HG03520 (cell line): ENCODE measurements around the gene COLEC12.

Source experiments
- ATAC-seq: cut with Tn5 transposase; IDR thresholded peaks from one replicate; pipeline ENCODE4 v1.9.1; 2021; ENCODE audit warnings: mild to moderate bottlenecking, moderate library complexity; ENCODE audit not compliant: unreplicated experiment

Gene COLEC12

DNA sequence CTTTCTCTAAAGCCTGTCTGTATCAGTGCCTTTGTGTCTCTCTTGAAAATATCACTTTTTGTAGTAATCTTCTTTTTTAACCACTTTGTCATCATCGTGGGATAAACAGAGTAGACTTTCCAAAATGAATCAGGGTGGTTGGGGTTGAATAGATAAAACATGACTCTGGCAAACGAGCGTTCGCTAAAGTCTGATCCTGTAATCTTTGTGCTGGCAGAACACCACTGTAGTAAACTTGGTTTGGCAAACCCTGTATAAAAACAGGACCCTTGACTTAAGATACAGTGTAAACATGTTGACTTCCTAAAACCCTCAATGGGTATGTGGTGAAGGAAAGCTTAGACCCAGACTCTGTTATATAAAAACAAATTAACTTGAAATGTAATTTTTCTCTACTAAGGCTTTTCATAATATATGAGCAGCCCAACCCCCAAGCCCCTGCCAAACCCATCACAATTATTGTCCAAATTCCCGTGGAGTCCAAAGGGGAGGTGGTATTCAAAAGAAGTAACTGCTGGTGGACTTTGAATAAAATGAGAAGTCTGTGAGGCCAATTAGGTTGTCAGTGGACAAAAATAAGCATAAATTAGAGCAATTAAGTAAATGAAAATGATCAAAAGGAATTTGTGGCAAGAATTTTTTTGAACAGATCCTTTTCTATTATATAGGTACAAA, 52.2 kb downstream of the COLEC12 start:
- ATAC-seq, result no peak

DNA sequence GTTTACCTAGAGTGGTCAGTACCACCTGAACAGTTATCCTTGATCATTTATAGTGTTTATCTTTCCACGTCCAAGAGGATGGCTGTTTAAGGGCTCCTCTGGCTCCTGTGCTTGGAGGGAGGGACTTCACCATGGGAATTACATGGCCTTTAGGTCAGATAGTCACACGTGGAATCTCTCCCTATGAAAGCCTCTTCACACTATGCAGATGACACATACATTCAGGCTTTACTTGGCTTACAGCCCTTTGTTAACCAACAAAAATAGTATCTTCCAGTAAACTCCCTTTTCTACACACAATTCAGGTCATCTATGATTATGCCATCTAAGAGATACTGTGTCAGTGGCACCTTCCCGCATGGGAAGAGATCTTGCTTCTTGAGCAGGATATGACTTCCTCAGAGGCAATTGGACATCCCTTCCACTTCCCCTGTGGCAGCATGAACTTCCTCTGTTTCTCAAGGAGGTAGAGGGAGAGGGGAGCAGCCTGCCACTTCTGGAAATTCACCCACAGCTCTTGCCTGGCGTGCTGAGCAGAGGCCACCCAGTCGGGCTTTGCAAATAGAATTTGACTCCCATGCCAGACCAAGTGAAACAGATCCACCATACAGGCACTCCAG, 53.5 kb downstream of the COLEC12 start:
- ATAC-seq, result no peak

DNA sequence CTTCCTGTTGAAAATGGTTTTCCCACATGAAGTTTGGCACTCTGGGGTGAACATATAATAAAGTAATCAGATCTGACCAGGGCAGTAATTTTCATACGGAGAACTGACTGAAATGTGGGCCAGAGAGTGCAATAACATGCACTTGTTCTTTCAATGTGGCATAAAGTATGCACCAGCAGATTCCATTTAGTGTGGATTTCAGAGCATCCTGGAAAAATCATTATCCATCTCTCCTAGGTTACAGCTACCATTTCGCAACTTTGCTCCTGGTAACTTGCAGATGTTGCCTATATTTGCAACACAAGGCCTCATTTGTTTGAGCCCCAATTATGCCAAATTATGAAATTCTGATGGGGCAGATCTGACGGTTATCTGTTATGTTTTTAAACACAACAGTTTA, 55.4 kb downstream of the COLEC12 start:
- no peak for ATAC-seq

DNA sequence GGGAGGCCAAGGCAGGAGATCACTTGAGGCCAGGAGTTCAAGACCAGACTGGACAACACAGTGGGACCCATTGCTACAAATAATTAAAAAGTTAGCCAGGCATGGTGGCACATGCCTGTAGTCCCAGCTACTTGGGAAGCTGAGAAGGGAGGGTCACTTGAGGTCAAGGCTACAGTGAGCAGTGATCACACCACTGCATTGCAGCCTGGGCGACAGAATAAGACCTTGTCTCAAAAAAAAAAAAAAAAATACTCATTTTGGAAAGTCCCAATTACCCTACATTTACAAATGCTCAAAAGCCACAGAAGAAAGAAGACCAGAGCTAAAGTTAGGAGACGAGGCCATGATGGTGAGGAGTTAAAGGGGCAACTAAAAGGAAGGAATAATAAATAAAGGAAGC, 61.9 kb downstream of the COLEC12 start:
- ATAC-seq, result no peak

DNA sequence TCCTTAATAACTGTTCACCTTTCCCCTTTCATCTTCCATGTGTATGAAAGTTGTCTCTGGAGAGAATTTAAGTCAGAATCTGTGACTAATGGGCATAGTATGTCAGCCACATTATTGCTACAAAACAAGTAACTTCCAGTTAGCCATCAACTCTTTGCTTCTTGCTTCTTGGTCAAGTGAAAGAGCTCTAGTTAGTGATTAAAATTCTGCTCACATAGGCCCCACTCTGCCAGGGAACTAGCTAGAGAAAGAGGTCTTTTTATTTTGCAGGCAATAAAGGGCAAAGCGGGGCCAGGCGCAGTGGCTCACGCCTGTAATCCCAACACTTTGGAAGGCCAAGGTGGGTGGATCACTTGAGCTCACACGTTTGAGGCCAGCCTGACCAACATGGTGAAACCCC, 64.6 kb downstream of the COLEC12 start:
- no peak for ATAC-seq

DNA sequence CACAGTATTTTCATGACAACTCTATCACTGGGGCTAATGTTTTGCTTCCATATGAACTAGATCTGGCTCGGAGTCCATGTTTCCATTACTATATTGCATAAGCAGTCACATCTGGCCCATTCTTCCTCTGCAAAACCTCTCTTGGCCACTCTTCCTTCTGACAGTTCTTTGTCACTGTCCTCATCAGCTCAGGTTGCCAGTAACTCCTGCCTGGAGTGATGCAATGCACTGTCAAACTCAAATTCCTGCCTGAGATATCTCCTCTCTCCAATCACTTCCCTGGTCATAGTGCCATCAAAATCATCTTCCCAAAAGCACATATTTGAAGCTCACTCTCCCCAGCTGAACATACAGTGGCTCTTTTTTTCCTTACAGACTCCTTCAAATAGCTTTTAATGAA, 66.1 kb downstream of the COLEC12 start:
- no peak for ATAC-seq

DNA sequence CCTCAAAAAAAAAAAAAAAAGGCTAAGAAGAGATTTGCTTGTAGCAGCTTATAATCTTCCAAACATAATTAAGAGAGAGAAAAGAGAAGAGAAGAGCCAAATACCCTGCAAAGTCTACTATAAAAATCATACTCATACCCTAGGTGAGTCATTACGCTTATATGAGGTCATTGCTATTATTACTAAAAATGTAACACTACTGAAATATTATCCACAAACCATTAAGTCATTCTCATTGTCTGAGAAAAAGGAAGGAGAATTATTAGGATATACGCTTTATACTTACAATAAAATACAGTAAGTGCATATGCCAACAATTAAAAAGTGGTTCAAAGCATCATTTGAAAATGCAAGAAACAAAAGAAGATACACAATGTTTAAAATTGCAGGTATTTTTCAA, 66.5 kb downstream of the COLEC12 start:
- ATAC-seq, result no peak

DNA sequence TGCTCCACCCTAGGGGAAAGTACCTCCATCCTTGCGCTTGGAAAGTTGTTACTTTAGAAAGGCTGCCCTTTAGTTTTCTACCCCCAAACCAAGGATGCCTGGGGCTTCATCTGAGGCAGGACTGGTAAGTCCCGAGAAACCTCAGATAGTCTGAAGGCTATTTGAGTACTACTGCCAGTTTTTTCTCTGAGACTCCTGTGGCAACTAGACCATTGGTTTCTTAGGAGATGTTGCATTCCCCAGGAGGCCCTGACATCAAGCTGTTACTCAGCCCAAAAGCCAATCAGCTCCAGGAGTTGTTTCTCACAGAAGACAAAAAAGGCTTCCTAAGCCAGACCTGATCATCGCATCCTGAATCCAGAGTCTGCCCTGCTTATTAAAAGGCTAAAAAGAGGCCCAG, 67.2 kb downstream of the COLEC12 start:
- ATAC-seq, result no peak

DNA sequence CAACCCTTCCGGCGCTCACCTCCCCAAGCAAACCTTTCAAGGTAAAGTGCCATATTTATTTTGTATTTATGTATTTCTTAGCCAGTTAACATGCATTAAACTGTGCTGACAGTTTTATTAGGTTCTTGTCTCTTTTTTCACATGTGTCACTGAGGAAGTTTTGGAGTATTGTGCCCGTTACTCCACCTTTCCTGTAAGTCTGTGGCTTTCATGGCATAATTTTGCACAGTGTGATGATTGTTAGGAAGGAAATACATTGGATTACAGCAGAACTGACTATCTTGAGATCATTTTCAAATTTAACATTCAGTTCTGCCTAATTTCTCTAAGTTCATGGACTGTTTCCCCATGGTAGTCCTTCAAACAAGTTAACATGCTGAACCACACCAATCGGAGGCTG, 67.7 kb downstream of the COLEC12 start:
- no peak for ATAC-seq

DNA sequence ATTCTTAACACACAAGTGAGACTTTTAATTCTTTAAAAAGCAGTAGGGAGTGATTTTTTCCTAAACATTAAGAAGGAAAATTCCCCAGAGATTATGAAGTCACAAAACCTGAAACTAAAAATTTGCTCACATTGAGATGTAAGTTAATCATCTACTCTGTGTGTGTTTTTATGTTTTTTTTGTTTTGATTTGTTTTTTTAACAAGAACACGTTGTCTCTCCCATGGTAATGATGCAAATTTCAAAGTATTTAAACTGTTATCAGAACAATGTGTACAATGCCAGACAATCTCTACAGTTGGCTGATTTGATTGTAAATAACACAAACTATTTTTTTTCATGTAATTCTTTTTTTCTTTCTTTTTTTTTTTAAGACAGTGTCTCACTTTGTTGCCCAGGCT, 71.5 kb downstream of the COLEC12 start:
- ATAC-seq, result no peak

DNA sequence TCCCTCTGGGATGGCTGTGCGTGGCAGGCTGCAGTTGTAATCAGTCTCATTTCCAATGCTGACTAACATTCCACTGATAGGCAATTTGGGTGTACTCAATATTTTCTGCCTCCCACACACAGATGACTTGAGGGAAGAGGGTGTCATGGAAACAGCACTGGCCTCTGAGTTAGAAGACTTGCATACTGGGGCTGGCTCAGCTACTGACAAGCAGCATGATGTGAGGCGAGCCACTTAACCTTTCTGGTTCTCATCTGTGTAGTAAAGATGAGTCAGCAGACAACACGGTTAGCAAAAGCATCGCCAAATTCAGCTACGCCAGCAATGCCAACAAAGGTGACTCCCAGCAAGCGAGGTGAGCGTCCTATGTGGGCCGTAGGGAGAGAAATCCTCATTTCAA, 73.5 kb downstream of the COLEC12 start:
- ATAC-seq, result no peak

DNA sequence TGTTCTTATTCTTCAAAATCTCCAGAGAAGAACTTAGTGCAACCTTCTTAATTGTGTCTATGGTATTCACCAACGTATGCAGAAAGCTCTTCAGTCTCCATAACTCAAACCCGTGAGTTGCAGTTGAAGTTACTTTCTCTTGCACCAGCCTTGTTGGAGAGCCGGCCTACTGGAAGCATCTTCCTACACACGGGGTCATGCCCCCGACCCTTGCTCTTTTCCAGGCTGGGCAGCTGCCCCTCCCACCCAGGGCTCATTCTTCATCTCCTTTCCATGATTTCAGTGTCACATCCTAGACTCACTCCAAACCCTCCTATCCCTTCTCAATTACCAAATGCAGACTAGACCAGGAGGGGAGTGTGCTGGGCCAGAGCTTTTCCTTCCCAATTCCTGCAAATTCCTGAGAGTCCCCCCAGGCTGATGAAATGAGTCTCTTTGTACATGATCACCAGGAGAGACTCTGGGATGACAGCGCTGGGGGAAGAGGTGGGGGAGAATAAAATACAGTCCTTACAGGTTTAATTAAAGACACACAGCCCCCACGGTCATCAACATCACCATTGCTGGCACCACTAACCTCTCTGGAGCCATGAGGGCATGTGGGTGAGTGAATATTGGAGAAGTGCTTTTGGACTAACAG, 75.3 kb downstream of the COLEC12 start:
- ATAC-seq, result no peak

DNA sequence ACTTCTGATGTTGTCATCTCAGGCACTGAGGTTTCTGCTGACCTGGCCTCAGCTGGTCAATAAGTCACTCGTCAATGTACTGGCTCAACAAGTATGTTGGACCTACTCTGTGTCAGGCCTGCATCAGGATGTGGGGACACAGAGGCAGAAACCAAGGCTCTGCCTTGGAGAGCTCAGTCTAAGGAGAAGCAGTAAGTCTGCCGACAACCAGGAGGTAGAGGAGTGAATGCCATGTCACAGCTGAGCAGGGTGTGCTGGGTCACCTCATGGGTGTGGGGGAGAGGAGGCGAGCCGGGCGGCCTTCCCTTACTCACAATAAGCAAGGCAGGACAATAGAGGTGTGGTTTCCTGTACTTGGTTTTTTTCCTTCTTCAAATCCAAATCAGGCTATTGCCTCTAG, 75.8 kb downstream of the COLEC12 start:
- no peak for ATAC-seq

DNA sequence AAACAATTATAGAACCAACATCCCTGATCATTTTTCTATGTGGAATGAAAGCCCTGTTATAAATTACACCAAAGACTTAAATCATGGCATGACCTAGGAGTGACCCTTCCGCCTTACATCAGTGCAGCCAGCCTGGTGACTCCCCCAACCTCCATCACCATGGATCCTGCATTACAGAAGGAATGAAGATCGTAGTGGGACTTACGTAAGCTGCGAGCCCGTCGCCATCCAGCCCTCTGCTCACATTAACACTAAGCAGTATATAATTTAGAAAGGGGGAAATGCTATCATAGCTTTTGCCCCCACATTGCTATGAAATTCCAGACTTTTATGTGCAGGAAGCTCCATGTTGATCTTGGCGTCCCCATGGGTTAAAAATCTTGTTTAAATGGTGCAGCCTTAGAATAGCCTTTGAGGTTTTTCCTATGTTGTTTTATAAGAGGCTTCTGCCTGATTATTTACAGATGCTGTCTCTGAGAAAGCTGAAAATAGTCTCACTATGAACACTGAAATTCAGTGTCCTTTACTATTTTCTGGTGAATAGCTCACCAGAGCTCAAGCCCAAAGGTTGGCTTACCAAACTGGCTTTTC, 76.3 kb downstream of the COLEC12 start:
- ATAC-seq, result no peak

DNA sequence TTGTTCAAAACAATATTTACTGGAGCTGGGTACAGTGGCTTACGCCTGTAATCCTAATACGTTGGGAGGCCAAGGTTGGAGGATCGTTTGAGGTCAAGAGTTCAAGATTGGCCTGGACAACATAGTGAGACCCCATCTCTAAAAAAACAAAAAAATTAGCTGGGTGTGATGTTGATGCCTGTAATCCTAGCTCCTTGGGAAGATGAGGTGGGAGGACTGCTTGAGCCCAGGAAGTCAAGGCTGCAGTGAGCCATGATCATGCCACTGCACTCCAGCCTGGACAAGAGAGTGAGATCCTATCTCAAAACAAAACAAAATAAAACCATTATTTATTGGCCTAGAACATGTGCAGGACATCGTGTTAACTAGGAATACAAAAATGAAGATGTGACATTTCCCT, 77.5 kb downstream of the COLEC12 start:
- no peak for ATAC-seq

DNA sequence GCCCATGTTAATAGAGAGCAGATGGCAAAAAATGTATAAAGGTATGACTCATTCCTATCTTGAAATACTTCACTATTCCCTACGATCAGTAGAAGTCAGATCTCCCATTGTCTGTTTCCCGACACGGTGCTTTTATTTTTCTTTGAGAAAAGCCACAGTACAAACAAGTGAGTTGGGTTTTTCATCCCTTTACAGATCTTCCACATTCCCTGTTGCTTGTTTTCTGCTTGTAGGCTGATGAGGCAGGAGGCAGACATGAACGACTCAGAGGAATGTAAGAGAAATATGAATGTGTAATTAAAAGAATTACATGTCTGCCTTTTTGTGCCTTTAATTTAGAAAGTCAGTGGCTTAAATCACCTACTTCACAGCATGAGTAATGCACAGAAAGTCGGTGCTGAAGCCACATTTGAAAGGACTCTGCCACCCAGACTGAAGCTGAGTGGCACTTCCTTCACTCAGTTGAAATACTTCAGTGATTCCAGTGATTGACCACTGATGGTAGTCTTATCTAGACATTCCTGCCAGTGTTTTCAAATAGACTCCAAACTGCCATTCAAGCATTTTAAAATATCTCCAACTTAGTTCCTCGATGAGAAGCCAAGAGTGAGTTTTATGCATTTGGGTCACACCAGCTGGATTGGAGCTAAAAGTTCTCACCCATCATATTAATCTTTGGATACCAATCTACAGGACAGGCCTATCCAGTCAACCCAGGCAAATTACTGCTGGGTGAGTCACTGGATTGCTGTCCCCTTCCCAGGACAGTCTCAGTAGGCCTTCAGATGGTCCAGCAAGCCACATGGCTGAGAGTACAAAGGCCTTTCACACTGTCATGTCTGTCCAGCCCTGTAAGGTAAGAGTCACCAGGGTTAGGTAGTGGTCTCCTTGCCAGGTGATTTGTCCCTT, 79.0 kb downstream of the COLEC12 start:
- no peak for ATAC-seq

DNA sequence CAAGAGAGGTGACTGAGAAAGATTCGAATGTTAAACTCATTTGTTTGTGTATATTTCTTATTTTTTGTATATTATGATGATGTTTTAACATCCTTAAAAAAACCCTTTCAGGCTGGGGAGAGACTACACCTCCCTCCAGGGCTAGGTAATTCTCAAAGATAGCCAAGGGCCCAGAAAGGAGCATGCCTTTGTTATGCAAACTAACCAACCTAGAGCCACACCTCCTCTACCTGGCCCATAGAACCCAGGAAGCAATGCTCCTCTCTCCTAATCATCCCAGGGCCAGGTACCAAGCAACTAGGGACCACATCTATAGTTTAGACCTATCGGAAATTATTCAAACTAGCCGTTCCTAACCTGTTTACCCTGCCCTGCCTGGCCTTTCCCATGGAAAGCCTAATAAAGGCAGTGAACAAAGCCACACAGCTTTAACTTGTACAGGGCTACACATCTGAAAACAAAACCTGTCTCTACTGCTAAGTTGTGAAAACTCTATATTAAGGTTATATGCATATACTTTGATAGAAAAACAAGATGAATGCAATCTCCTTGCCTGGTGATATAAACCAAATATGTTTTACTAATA, 79.7 kb downstream of the COLEC12 start:
- ATAC-seq, result no peak

DNA sequence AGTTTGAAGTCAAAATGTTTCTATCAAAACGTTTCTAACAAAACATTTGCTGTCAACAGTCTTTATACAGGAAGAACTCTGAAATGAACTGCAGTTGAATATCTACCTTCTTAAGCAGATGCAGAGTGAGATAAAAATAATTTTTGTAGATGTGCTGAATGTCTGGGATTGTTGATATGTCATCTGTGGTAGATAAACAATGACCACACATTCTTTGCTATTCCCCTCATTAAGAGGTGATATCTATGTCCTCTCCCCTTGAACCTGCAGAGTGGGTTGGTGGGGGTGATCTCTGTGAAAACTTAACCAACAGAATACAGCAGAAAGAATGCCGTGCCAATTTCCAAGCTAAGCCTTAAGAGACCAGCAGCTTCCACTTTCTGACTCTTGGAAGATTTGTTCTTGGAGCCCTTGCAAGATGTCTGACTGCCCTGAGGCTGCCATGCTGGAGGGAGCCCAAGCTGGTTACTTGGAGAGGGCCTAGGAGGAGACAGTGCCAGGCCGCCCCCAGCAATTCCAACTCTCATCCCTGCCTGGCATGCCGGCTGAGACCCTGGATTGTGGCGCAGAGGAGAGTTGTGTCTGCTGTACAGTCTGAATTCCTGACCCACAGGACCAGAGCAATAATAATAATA, 80.8 kb downstream of the COLEC12 start:
- no peak for ATAC-seq

DNA sequence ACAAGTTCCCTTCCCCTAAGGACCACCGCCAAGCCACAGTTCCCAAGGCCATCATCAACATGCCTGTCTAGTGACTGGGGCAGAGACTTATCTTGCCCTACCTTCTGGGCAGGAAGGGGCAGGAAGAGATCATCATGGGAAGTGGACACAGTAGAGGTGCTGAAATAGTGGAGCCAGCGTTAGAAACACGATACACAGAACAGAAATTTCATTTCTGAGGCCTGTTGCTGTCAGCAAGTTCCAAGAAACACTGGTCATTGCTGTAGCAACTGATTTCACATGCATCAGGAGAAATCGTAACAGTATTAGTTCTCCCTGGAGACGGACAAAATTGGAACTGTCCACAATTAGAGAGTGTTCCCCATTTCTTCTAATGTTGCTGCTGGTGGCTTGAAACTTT, 83.0 kb downstream of the COLEC12 start:
- no peak for ATAC-seq

DNA sequence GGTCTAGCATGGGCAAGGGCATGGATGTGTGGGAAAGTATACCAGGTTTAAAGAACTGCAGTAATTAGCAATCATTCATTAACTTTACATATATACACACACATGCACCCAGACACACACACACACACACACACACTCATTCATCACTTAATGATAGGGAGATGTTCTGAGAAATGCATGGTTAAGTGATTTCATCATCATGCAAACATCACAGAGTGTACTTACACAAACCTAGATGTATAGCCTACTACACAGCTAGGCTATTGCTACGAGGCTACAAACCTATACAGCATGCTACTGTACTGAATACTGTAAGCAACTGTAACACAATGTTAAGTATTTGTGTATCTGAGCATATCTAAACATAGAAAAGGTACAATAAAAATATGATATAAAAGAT, 83.6 kb downstream of the COLEC12 start:
- ATAC-seq, result no peak
